ENCODE data around the gene TMPRSS4. TPM values are rescaled to one million over a fixed set of nuclear protein-coding genes. Genes with fewer than 3 reads are reported as not detected.

Gene TMPRSS4
- total and polyA plus RNA-seq, 2 of the 4 experiments (the other 2 are of a cell fraction), result not detected

DNA sequence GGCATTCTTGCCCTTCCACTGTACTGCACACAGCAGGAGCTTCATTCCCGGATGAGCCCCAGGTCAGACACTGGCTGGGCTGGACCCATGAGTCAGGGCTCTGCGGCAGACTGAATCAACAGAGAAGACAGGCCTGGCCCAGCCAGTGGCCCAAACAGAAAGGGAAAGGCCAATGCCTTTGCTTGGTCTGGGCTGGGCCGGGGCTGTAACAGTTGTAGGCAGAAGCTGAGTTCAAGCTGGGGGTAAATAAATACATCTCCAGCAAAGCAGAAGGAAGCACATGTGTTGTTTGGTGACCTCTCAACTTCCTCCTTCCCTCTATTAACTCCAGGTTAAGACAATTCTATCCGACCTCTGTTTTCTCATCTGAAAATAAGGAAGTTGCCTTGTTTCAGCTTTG is 11.7 kb downstream of the TMPRSS4 start:
- CTCF ChIA-PET, result no interaction called here

More for the DNA sequence above, 11.7 kb downstream of the TMPRSS4 start:
- Histone ChIP-seq H3K79me1 (ENCODE audit: low read depth in 1 of 2, low read length in 2 of 2) (no peaks in the 10 kb centered on the region), H3K9ac (ENCODE audit: low read depth, low read length) (no peak overlapping the region), H3K23ac (ENCODE audit: low read depth, low read length) (no peak overlapping the region), H3K9me3 (ENCODE audit: control insufficient read depth, insufficient read depth, low read length) (no peaks in the 10 kb centered on the region), H2BK120ac (ENCODE audit: low read depth, low read length) (no peak overlapping the region), H3K4ac (ENCODE audit: low read depth, low read length) (no peak overlapping the region), H2BK20ac (ENCODE audit: low read depth, low read length) (no peak overlapping the region), H3K56ac (ENCODE audit: extremely low read depth, insufficient read depth, low read length) (no peak overlapping the region), H3K14ac (replicated peaks; ENCODE audit: low read depth, low read length) (no peak overlapping the region), H3K27ac (ENCODE audit: insufficient read depth, low read length) (no peak overlapping the region), H2AK9ac (replicated peaks; ENCODE audit: low read depth, low read length, poor library complexity) (no peak overlapping the region), H3K4me2 (ENCODE audit: low read depth, low read length) (no peak overlapping the region), H3K4me1 (ENCODE audit: control insufficient read depth, insufficient read depth, low read length) (no peaks in the 10 kb centered on the region), H4K91ac (ENCODE audit: insufficient read depth, low read depth, low read length) (no peak overlapping the region), H3K18ac (ENCODE audit: low read depth, low read length) (no peak overlapping the region), H2AK5ac (ENCODE audit: low read depth, low read length) (no peak overlapping the region), H4K5ac (ENCODE audit: low read depth, low read length) (no peak overlapping the region), H3K4me3 (ENCODE audit: insufficient read depth, low read depth, low read length) (no peak overlapping the region), H3K36me3 (ENCODE audit: control insufficient read depth, insufficient read depth, low read length) (no peaks in the 10 kb centered on the region), H2BK15ac (ENCODE audit: low read depth, low read length) (no peak overlapping the region), H2AFZ (replicated peaks; ENCODE audit: low read length, poor library complexity) (no peak overlapping the region), H3K27me3 (ENCODE audit: control insufficient read depth, insufficient read depth, low read length) (no peaks in the 10 kb centered on the region; the same call in 1 of the 2 replicates), H2BK5ac (ENCODE audit: low read depth, low read length, poor library complexity, severe bottlenecking) (no peak overlapping the region), H4K20me1 (ENCODE audit: insufficient read depth, low read length) (no peaks in the 10 kb centered on the region), H3K9me1 (ENCODE audit: insufficient read depth, low read length) (no peaks in the 10 kb centered on the region), H4K8ac (ENCODE audit: low read depth in 2 of 2, low read length in 2 of 2) (no peak overlapping the region)
- TF ChIP-seq SMC3 (IDR thresholded peaks at IDR 0.05; ENCODE audit: low read depth, low read length), result no peak
- no peak for TF ChIP-seq POLR2A (IDR thresholded peaks at IDR 0.05; ENCODE audit: low read depth, low read length)
- no peak for TF ChIP-seq RAD21 (IDR thresholded peaks at IDR 0.05; ENCODE audit: low read length)
- no peak for TF ChIP-seq RFX5 (IDR thresholded peaks at IDR 0.05; ENCODE audit: low read depth, low read length)
- no peak for TF ChIP-seq CTCF (conservative IDR thresholded peaks at IDR 0.05; ENCODE audit: low read depth, low read length)
- TF ChIP-seq ELK1 (IDR thresholded peaks at IDR 0.05; ENCODE audit: borderline replicate concordance, low read depth, low read length), result no peak
- no peak for TF ChIP-seq MAFK (IDR thresholded peaks at IDR 0.05; ENCODE audit: low read depth, low read length)
- TF ChIP-seq BHLHE40 (IDR thresholded peaks at IDR 0.05; ENCODE audit: low read depth, low read length), result no peak
- TF ChIP-seq FOS (IDR thresholded peaks at IDR 0.05; ENCODE audit: low read depth, low read length), result no peak
- TF ChIP-seq RCOR1 (IDR thresholded peaks at IDR 0.05; ENCODE audit: insufficient replicate concordance, low read length), result no peak
- TF ChIP-seq CEBPB (IDR thresholded peaks at IDR 0.05; ENCODE audit: low read depth, low read length), result no peak
- no peak for TF ChIP-seq CHD1 (IDR thresholded peaks at IDR 0.05; ENCODE audit: low read depth, low read length)
- TF ChIP-seq MXI1 (IDR thresholded peaks at IDR 0.05; ENCODE audit: borderline replicate concordance, low read depth, low read length), result no peak
- no peak for TF ChIP-seq NFE2L2 (IDR thresholded peaks at IDR 0.05; ENCODE audit: low read depth, low read length)
- no peak for TF ChIP-seq MAZ (IDR thresholded peaks at IDR 0.05; ENCODE audit: borderline replicate concordance, low read depth, low read length)
- no peak for TF ChIP-seq USF2 (IDR thresholded peaks at IDR 0.05; ENCODE audit: low read depth, low read length)
- dilution Hi-C loops (cut with HindIII; ENCODE audit: low sequenced_read_pairs, unreplicated experiment), result no loop called here
- no TSS peak for BruUV-seq (replicated peaks)
- intact Hi-C loops (cut with micrococcal nuclease), result no loop called here
- WGBS, 2 experiments (ENCODE audit: extremely low coverage in 2 of 2, insufficient read length in 1 of 2), result 44% methylated on average over 2 of the region's 4 CpGs; no CpG with 5 or more reads in 1 of the 2 experiments
- POLR2A ChIA-PET (ENCODE audit: unreplicated experiment), result no interaction called here
- in situ Hi-C loops (cut with MboI; ENCODE audit: low sequenced_read_pairs), result no loop called here
- DNase-seq (no peak), ATAC-seq (ENCODE audit: low read depth) (no peak)

Data from IMR-90 (cell line).